ENCODE measurements around the gene MARVELD1. TPM values are rescaled to one million over a fixed set of nuclear protein-coding genes. Genes with fewer than 3 reads are reported as not detected.

The MARVELD1 gene
- total and polyA plus RNA-seq, 2 of the 13 experiments (the other 11 are each of a cell fraction or from before 2014, with no cell fraction given) = not detected

DNA sequence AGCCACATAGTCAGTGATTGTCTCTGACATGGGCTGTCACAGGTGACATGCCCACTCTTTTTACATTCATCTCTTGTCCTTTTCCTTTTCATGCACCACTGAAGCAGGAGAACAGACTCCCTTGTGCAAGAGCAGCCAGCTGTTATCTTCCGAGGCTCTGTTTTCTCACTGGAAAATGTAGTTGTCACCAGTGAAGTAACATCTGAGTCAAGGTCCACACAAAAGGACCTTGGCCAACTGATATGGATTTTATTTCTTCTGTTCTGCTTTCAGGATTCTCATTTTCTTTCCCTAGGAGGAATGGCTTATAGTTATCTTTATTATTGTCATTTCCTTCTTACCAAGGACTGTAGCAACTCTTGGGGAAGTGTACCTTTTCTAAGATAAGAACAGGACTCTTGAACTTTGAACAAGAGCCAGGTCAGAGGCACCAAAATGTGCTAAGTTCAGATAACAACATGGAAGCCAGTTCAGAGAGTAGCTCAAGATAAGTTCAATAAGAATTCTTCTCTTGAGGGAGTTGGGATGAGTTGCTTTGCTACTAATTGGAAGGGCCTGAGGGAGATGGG lies 49.2 kb upstream of the MARVELD1 start (continued):
- TF ChIP-seq, protein P1, sequence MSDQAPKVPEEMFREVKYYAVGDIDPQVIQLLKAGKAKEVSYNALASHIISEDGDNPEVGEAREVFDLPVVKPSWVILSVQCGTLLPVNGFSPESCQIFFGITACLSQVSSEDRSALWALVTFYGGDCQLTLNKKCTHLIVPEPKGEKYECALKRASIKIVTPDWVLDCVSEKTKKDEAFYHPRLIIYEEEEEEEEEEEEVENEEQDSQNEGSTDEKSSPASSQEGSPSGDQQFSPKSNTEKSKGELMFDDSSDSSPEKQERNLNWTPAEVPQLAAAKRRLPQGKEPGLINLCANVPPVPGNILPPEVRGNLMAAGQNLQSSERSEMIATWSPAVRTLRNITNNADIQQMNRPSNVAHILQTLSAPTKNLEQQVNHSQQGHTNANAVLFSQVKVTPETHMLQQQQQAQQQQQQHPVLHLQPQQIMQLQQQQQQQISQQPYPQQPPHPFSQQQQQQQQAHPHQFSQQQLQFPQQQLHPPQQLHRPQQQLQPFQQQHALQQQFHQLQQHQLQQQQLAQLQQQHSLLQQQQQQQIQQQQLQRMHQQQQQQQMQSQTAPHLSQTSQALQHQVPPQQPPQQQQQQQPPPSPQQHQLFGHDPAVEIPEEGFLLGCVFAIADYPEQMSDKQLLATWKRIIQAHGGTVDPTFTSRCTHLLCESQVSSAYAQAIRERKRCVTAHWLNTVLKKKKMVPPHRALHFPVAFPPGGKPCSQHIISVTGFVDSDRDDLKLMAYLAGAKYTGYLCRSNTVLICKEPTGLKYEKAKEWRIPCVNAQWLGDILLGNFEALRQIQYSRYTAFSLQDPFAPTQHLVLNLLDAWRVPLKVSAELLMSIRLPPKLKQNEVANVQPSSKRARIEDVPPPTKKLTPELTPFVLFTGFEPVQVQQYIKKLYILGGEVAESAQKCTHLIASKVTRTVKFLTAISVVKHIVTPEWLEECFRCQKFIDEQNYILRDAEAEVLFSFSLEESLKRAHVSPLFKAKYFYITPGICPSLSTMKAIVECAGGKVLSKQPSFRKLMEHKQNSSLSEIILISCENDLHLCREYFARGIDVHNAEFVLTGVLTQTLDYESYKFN (CRISPR knock-in tag; conservative IDR thresholded peaks at IDR 0.05) = peak; percentile 20; the same call in 1 of the 2 replicates
- TF ChIP-seq CEBPG (CRISPR knock-in tag; IDR thresholded peaks at IDR 0.05) = peak; percentile 65
- TF ChIP-seq CEBPB (IDR thresholded peaks at IDR 0.05; ENCODE audit: borderline replicate concordance, low read depth, low read length) = peak; percentile 90
- TF ChIP-seq TFAP4 (IDR thresholded peaks at IDR 0.05; ENCODE audit: borderline replicate concordance, low read depth) = peak; percentile 88
- peak; percentile 46 for TF ChIP-seq GATAD2A (CRISPR knock-in tag; IDR thresholded peaks at IDR 0.05)
- TF ChIP-seq FOXJ3 (CRISPR knock-in tag; IDR thresholded peaks at IDR 0.05; ENCODE audit: borderline replicate concordance) = 0 out of 2 replicates have a peak, but pooled peaks have one; percentile 46
- TF ChIP-seq ZNF180 (CRISPR knock-in tag; IDR thresholded peaks at IDR 0.05; ENCODE audit: borderline replicate concordance, low read depth) = no peak
- 0 out of 2 replicates have a peak, but pooled peaks have one; percentile 14 for TF ChIP-seq BCL6 (CRISPR knock-in tag; IDR thresholded peaks at IDR 0.05)
- 0 out of 2 replicates have a peak, but pooled peaks have one; percentile 18 for TF ChIP-seq MED1 (CRISPR knock-in tag; IDR thresholded peaks at IDR 0.05)
- TF ChIP-seq AHDC1 (CRISPR knock-in tag; IDR thresholded peaks at IDR 0.05; ENCODE audit: borderline replicate concordance) = 0 out of 2 replicates have a peak, but pooled peaks have one; percentile 29
- peak; percentile 84 for TF ChIP-seq HNF4A (CRISPR knock-in tag; IDR thresholded peaks at IDR 0.05)
- no peak for TF ChIP-seq MBNL3 (CRISPR knock-in tag; conservative IDR thresholded peaks at IDR 0.05)
- TF ChIP-seq ARID5B (CRISPR knock-in tag; IDR thresholded peaks at IDR 0.05) = peak; percentile 32; the same call in 1 of the 2 replicates
- 0 out of 2 replicates have a peak, but pooled peaks have one; percentile 22 for TF ChIP-seq RCOR2 (CRISPR knock-in tag; IDR thresholded peaks at IDR 0.05)
- TF ChIP-seq NR2C2 (CRISPR knock-in tag; IDR thresholded peaks at IDR 0.05; ENCODE audit: borderline replicate concordance) = 0 out of 2 replicates have a peak, but pooled peaks have one; percentile 17

Measured in HepG2 (cell line).